Right lobe of liver (tissue), 4 donors: ENCODE measurements around the gene EPHA2.

ENCODE experiments used
- POLR2A ChIP-seq: fragments of 450-650 bp; IDR thresholded peaks from one replicate; pipeline ENCODE4 v1.6.1; 2017; ENCODE audit warnings: antibody characterized with exemption, mild to moderate bottlenecking
- TF ChIP-seq, protein P1 (sequence below), 4 donors: fragments of 200-600 bp in 3 of 4; fragments of 450-650 bp in 1 of 4; IDR thresholded peaks; one replicate each; pipeline versions ENCODE4 v1.5.1 to v1.8.0; 2016 to 2022; ENCODE audit warnings: antibody characterized with exemption in 4 of 4, mild to moderate bottlenecking in 2 of 4
- donor health status: DM: no; HTN: no; CAD: no.
- donor health status: DM: no; HTN: no; CAD: no.
- donor health status: DM: no; HTN: yes; CAD: no.

DNA sequence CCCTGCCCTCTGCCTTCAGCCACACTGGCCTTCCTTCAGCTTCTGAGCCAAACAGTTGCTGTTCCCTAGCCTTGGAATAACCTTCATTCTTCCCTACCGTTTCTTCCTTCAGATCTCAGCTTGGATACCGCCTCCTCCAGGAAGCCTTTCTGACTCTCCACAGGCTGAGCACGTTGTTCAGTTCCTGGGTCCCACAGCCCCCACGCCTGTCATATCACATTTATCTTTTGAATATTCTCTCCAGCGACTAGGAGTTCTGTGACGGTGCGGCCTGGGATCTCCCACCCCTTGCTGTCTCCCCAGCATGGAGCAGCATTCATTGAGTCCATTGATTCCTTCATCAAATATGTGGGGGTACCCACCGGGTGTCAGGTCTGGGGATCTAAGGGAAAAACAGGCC lies 39.2 kb downstream of the EPHA2 start:
- TF ChIP-seq, protein P1, sequence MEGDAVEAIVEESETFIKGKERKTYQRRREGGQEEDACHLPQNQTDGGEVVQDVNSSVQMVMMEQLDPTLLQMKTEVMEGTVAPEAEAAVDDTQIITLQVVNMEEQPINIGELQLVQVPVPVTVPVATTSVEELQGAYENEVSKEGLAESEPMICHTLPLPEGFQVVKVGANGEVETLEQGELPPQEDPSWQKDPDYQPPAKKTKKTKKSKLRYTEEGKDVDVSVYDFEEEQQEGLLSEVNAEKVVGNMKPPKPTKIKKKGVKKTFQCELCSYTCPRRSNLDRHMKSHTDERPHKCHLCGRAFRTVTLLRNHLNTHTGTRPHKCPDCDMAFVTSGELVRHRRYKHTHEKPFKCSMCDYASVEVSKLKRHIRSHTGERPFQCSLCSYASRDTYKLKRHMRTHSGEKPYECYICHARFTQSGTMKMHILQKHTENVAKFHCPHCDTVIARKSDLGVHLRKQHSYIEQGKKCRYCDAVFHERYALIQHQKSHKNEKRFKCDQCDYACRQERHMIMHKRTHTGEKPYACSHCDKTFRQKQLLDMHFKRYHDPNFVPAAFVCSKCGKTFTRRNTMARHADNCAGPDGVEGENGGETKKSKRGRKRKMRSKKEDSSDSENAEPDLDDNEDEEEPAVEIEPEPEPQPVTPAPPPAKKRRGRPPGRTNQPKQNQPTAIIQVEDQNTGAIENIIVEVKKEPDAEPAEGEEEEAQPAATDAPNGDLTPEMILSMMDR (IDR thresholded peaks at IDR 0.05) = no peak
- no peak for TF ChIP-seq POLR2A
